GM23338 (cell line): ENCODE measurements around the gene NGF.

ENCODE experiments used
- CREB1 ChIP-seq: fragments of 250-450 bp; sonication (Bioruptor Pico); IDR thresholded peaks from 2 replicates; pipeline ENCODE4 v1.5.0; 2020; ENCODE audit warnings: low read depth, mild to moderate bottlenecking, moderate library complexity
- CTCF ChIP-seq, 2 experiments: fragments of 200-600 bp in 1 of 2; sonication (generic) in 1 of 2; conservative IDR thresholded peaks; 2 replicates each; pipeline versions ENCODE4 v1.5.1 to v1.6.1; 2016 to 2017; ENCODE audit warnings: antibody characterized with exemption in 2 of 2, low read depth in 2 of 2, mild to moderate bottlenecking in 2 of 2, moderate library complexity in 1 of 2
- ETS1 ChIP-seq: IDR thresholded peaks from 2 replicates; pipeline ENCODE4 v1.6.1; 2016; ENCODE audit warnings: antibody characterized with exemption
- EZH2 ChIP-seq: fragments of 200-600 bp; sonication (generic); IDR thresholded peaks from one replicate; pipeline ENCODE4 v1.8.0; 2017; ENCODE audit warnings: antibody characterized with exemption, mild to moderate bottlenecking, low read depth; ENCODE audit not compliant: unreplicated experiment
- EZH2phosphoT487 ChIP-seq: fragments of 200-600 bp; sonication (generic); IDR thresholded peaks from one replicate; pipeline ENCODE4 v1.8.1; 2018; ENCODE audit warnings: antibody characterized with exemption; ENCODE audit not compliant: unreplicated experiment
- JUNB ChIP-seq: IDR thresholded peaks from one replicate; pipeline ENCODE4 v1.6.1; 2016; ENCODE audit warnings: antibody characterized with exemption; ENCODE audit not compliant: unreplicated experiment
- POLR2AphosphoS5 ChIP-seq: IDR thresholded peaks from 2 replicates; pipeline ENCODE4 v1.6.1; 2016; ENCODE audit warnings: antibody characterized with exemption, low read depth
- STAT1 ChIP-seq: IDR thresholded peaks from one replicate; pipeline ENCODE4 v1.6.1; 2016; ENCODE audit warnings: antibody characterized with exemption; ENCODE audit not compliant: unreplicated experiment
- ZNF114 ChIP-seq: fragments of 250-450 bp; sonication (Bioruptor Pico); IDR thresholded peaks from 2 replicates; pipeline ENCODE4 v1.5.0; 2020; ENCODE audit warnings: mild to moderate bottlenecking, moderate library complexity
- ZNF331 ChIP-seq: fragments of 250-450 bp; sonication (Bioruptor Pico); IDR thresholded peaks from 2 replicates; pipeline ENCODE4 v1.5.0; 2020; ENCODE audit warnings: low read depth, mild to moderate bottlenecking, moderate library complexity
- TF ChIP-seq, protein P1 (sequence below): IDR thresholded peaks from one replicate; pipeline ENCODE4 v1.6.1; 2018; ENCODE audit warnings: antibody characterized with exemption; ENCODE audit not compliant: unreplicated experiment

- TF ChIP-seq CTCF (conservative IDR thresholded peaks at IDR 0.05; ENCODE audit: low read depth in 2 of 2) (no peak), EZH2phosphoT487 (no peak), ZNF331 (CRISPR knock-in tag) (no peak), STAT1 (no peak), EZH2 (no peak), POLR2AphosphoS5 (no peak), CREB1 (CRISPR knock-in tag) (no peak), JUNB (no peak), ZNF114 (CRISPR knock-in tag) (no peak), ETS1 (no peak)
- TF ChIP-seq, protein P1, sequence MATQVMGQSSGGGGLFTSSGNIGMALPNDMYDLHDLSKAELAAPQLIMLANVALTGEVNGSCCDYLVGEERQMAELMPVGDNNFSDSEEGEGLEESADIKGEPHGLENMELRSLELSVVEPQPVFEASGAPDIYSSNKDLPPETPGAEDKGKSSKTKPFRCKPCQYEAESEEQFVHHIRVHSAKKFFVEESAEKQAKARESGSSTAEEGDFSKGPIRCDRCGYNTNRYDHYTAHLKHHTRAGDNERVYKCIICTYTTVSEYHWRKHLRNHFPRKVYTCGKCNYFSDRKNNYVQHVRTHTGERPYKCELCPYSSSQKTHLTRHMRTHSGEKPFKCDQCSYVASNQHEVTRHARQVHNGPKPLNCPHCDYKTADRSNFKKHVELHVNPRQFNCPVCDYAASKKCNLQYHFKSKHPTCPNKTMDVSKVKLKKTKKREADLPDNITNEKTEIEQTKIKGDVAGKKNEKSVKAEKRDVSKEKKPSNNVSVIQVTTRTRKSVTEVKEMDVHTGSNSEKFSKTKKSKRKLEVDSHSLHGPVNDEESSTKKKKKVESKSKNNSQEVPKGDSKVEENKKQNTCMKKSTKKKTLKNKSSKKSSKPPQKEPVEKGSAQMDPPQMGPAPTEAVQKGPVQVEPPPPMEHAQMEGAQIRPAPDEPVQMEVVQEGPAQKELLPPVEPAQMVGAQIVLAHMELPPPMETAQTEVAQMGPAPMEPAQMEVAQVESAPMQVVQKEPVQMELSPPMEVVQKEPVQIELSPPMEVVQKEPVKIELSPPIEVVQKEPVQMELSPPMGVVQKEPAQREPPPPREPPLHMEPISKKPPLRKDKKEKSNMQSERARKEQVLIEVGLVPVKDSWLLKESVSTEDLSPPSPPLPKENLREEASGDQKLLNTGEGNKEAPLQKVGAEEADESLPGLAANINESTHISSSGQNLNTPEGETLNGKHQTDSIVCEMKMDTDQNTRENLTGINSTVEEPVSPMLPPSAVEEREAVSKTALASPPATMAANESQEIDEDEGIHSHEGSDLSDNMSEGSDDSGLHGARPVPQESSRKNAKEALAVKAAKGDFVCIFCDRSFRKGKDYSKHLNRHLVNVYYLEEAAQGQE: no peak
These were observed 36.5 kb upstream of the NGF start for GRCh38 chr1:115374598-115374997.
